Measurements from ENCODE around the gene ACAP2.
A peak's percentile ranks its signal among the peaks of the same experiment; 100 is the strongest.
"Not testable (repeated sequence)": the region's sequence is repeated elsewhere in the genome, so short reads cannot be mapped to it uniquely, and the experiment has no call there.

ACAP2 gene

GRCh38 chr3:195386739-195387138 is 56.1 kb downstream of the ACAP2 start:
- DNase-seq, result no peak

- DNase-seq, result no peak
These were observed 57.3 kb downstream of the ACAP2 start for GRCh38 chr3:195385526-195385925.

GRCh38 chr3:195384952-195385351 is 57.9 kb downstream of the ACAP2 start:
- DNase-seq, result no peak

GRCh38 chr3:195372220-195372619 is 70.6 kb downstream of the ACAP2 start:
- DNase-seq, result no peak

- DNase-seq, result no peak
These were observed 76.5 kb downstream of the ACAP2 start for GRCh38 chr3:195366200-195366925.

GRCh38 chr3:195365371-195365770 is 77.4 kb downstream of the ACAP2 start:
- DNase-seq, result no peak

GRCh38 chr3:195357797-195358196 is 85.0 kb downstream of the ACAP2 start:
- DNase-seq, result not testable (repeated sequence)

- DNase-seq, result no peak
These were observed 86.4 kb downstream of the ACAP2 start for GRCh38 chr3:195356151-195357086.

- DNase-seq, result not testable (repeated sequence)
These were observed 88.8 kb downstream of the ACAP2 start for GRCh38 chr3:195354009-195354408.

GRCh38 chr3:195352895-195353488 is 89.8 kb downstream of the ACAP2 start:
- DNase-seq, result peak; percentile 26

GRCh38 chr3:195348426-195349115 is 94.2 kb downstream of the ACAP2 start:
- DNase-seq, result no peak

- no peak for DNase-seq
These were observed 105.1 kb downstream of the ACAP2 start for GRCh38 chr3:195337747-195338146.

- DNase-seq, result no peak
These were observed 107.9 kb downstream of the ACAP2 start for GRCh38 chr3:195334967-195335366.

GRCh38 chr3:195319060-195319459 is 123.8 kb downstream of the ACAP2 start:
- peak; percentile 16 for DNase-seq

- DNase-seq, result no peak
These were observed 130.1 kb downstream of the ACAP2 start for GRCh38 chr3:195312714-195313113.

- no peak for DNase-seq
These were observed 135.1 kb downstream of the ACAP2 start for GRCh38 chr3:195307711-195308110.

- no peak for DNase-seq
These were observed 136.5 kb downstream of the ACAP2 start for GRCh38 chr3:195306369-195306768.

GRCh38 chr3:195302431-195302830 is 140.4 kb downstream of the ACAP2 start:
- no peak for DNase-seq

- no peak for DNase-seq
These were observed 145.4 kb downstream of the ACAP2 start for GRCh38 chr3:195297446-195297845.

- DNase-seq, result no peak
These were observed 146.2 kb downstream of the ACAP2 start for GRCh38 chr3:195296662-195297061.

GRCh38 chr3:195291121-195291520 is 151.7 kb downstream of the ACAP2 start:
- no peak for DNase-seq

GRCh38 chr3:195290643-195291042 is 152.2 kb downstream of the ACAP2 start:
- not testable (repeated sequence) for DNase-seq

Data from DMS53 (cell line).